HG02571 (cell line): ENCODE results near the gene KLHL6.
"Not testable (repeated sequence)": the region's sequence is repeated elsewhere in the genome, so short reads cannot be mapped to it uniquely, and the experiment has no call there.

Source experiments
- ATAC-seq: cut with Tn5 transposase; IDR thresholded peaks from one replicate; pipeline ENCODE4 v1.9.1; 2021; ENCODE audit warnings: mild to moderate bottlenecking, moderate library complexity; ENCODE audit not compliant: unreplicated experiment

Gene KLHL6

GRCh38 chr3:183449791-183450190 lies 105.7 kb downstream of the KLHL6 start:
- ATAC-seq, result no peak

GRCh38 chr3:183449391-183449790 lies 106.1 kb downstream of the KLHL6 start:
- no peak for ATAC-seq

- ATAC-seq, result no peak
These were observed 107.0 kb downstream of the KLHL6 start for GRCh38 chr3:183448369-183449128.

- ATAC-seq, result peak; percentile 75
These were observed 108.1 kb downstream of the KLHL6 start for GRCh38 chr3:183447206-183448001.

GRCh38 chr3:183446838-183447205 lies 108.7 kb downstream of the KLHL6 start:
- no peak for ATAC-seq

GRCh38 chr3:183444748-183445147 lies 110.8 kb downstream of the KLHL6 start:
- no peak for ATAC-seq

- ATAC-seq, result no peak
These were observed 111.8 kb downstream of the KLHL6 start for GRCh38 chr3:183443395-183444385.

GRCh38 chr3:183442994-183443393 lies 112.5 kb downstream of the KLHL6 start:
- ATAC-seq, result no peak

- ATAC-seq, result not testable (repeated sequence)
These were observed 115.0 kb downstream of the KLHL6 start for GRCh38 chr3:183440521-183440920.

GRCh38 chr3:183439515-183439914 lies 116.0 kb downstream of the KLHL6 start:
- no peak for ATAC-seq

- no peak for ATAC-seq
These were observed 116.8 kb downstream of the KLHL6 start for GRCh38 chr3:183438735-183439134.

GRCh38 chr3:183437666-183438564 lies 117.6 kb downstream of the KLHL6 start:
- no peak for ATAC-seq
